ENCODE data around the gene FABP1. TPM values are rescaled to one million over a fixed set of nuclear protein-coding genes. Genes with fewer than 3 reads are reported as not detected.

Gene FABP1
- polyA plus RNA-seq, 3 donors: 15.0 to 33.2 (median 28.4) TPM

Other genes with a start within 250 kb of the FABP1 start
- not detected for gene RNU2-63P, start 111.5 kb downstream of the FABP1 start, polyA plus RNA-seq (ENCODE audit: insufficient read length in 3 of 3)
- gene KRCC1, start 72.3 kb downstream of the FABP1 start, polyA plus RNA-seq (ENCODE audit: insufficient read length in 3 of 3): 10 to 100 TPM; 45.6 to 60.9 (median 54.0) TPM
- under 1 TPM in 1 of 3 donors, not detected in 2; 0.14 TPM for gene SMYD1, start 60.2 kb downstream of the FABP1 start, polyA plus RNA-seq (ENCODE audit: insufficient read length in 3 of 3)
- gene THNSL2, start 42.3 kb upstream of the FABP1 start, polyA plus RNA-seq (ENCODE audit: insufficient read length in 3 of 3): 10 to 100 TPM; 22.1 to 60.0 (median 45.7) TPM

Measured in renal cortex interstitium (tissue), 3 donors.